GM12878 (cell line): Measurements from ENCODE around the gene OXCT1. TPM values are rescaled to one million over a fixed set of nuclear protein-coding genes. Genes with fewer than 3 reads are reported as not detected.
A peak's percentile ranks its signal among the peaks of the same experiment; 100 is the strongest.

Experiments
- ATAC-seq: fragments of 200-7000 bp; cut with Tn5 transposase; 3 replicates; pipeline ENCODE4 v1.9.1; 2020; ENCODE audit warnings: mild to moderate bottlenecking, moderate library complexity
- BruUV-seq: library from RNA; stranded (reverse); fragments of 400-500 nt; replicated peaks from 2 replicates; lab custom pipeline; 2021; lab: Mats Ljungman, UMichigan
- CTCF ChIA-PET: fragments of 300-600 bp; sonication (Branson Sonifier 250); formaldehyde crosslinking; extraction: SDS; loops from one replicate; lab custom pipeline; 2021; ENCODE audit warnings: inconsistent platforms; lab: Yijun Ruan, JAX
- POLR2A ChIA-PET: fragments of 350-600 bp; formaldehyde crosslinking; extraction: SDS; loops from one replicate; lab custom pipeline; 2021; ENCODE audit warnings: inconsistent platforms; lab: Charles Lee
- RAD21 ChIA-PET: fragments of 300-600 bp; sonication (Branson Sonifier 250); formaldehyde crosslinking; loops from one replicate; lab custom pipeline; 2023; ENCODE audit warnings: antibody characterized with exemption; ENCODE audit not compliant: unreplicated experiment; lab: Charles Lee
- SMC1A ChIA-PET: fragments of 300-600 bp; sonication (Branson Sonifier 250); formaldehyde crosslinking; loops from one replicate; lab custom pipeline; 2023; ENCODE audit not compliant: unreplicated experiment, uncharacterized antibody; lab: Charles Lee
- DNase-seq: peaks from one replicate; pipeline ENCODE4 v3.0.0-alpha.2; 2011; ENCODE audit warnings: low read depth, low spot score
- FAIRE-seq: peaks from 3 replicates; lab custom pipeline; 2011; peaks lifted over from hg19 to GRCh38; lab: Jason Lieb, UNC
- H2AFZ ChIP-seq: 2 replicates; pipeline ENCODE4 v1.6.0; 2011; ENCODE audit warnings: low read depth, low read length, control low read depth; ENCODE audit not compliant: control insufficient read depth
- H3K27ac ChIP-seq: 2 replicates; pipeline ENCODE4 v1.5.1; 2011; ENCODE audit warnings: control low read depth; ENCODE audit not compliant: control insufficient read depth, insufficient read depth
- H3K27me3 ChIP-seq, 2 experiments: replicated peaks in 1 of 2; 2 replicates each; pipeline versions ENCODE4 v1.6.0 to v1.6.1; 2011; ENCODE audit warnings: low read length in 1 of 2; ENCODE audit not compliant: control insufficient read depth in 2 of 2, insufficient read depth in 2 of 2
- H3K36me3 ChIP-seq, 2 experiments: 2 replicates each; pipeline ENCODE4 v1.5.1; 2011; ENCODE audit warnings: low read length in 1 of 2; ENCODE audit not compliant: control insufficient read depth in 2 of 2, insufficient read depth in 2 of 2
- H3K4me1 ChIP-seq: 2 replicates; pipeline ENCODE4 v1.6.1; 2011; ENCODE audit warnings: mild to moderate bottlenecking, low read length, moderate library complexity, mixed read lengths; ENCODE audit not compliant: control insufficient read depth, insufficient read depth
- H3K4me2 ChIP-seq: 2 replicates; pipeline ENCODE4 v1.6.0; 2011; ENCODE audit warnings: control low read depth; ENCODE audit not compliant: control insufficient read depth, insufficient read depth
- H3K4me3 ChIP-seq: fragments of 200-600 bp; sonication (generic); 2 replicates; pipeline ENCODE4 v1.5.1; 2016
- H3K79me2 ChIP-seq: 2 replicates; pipeline ENCODE4 v1.6.0; 2011; ENCODE audit warnings: low read length; ENCODE audit not compliant: control insufficient read depth, insufficient read depth
- H3K9ac ChIP-seq: 2 replicates; pipeline ENCODE4 v1.8.0; 2011; ENCODE audit warnings: low read length, control low read depth, mixed read lengths; ENCODE audit not compliant: control insufficient read depth, insufficient read depth
- H3K9me3 ChIP-seq: replicated peaks from 3 replicates; pipeline ENCODE4 v1.5.1; 2011; ENCODE audit warnings: mild to moderate bottlenecking, low read length; ENCODE audit not compliant: control insufficient read depth, insufficient read depth
- H4K20me1 ChIP-seq: 2 replicates; pipeline ENCODE4 v1.6.0; 2011; ENCODE audit not compliant: control insufficient read depth, insufficient read depth
- ASH2L ChIP-seq: fragments of 300-600, 200-600 bp; sonication (generic); IDR thresholded peaks from 2 replicates; pipeline ENCODE4 v1.6.1; 2017; ENCODE audit warnings: low read depth, mild to moderate bottlenecking, borderline replicate concordance
- FOXM1 ChIP-seq: IDR thresholded peaks from 2 replicates; pipeline ENCODE4 v1.6.1; 2012; ENCODE audit warnings: low read depth, mild to moderate bottlenecking, inconsistent platforms, low read length, moderate library complexity
- ZZZ3 ChIP-seq: IDR thresholded peaks from 2 replicates; pipeline ENCODE4 v1.6.1; 2011; ENCODE audit warnings: low read depth; ENCODE audit not compliant: control insufficient read depth, insufficient read length
- WGBS: methylation state at CpG from one replicate; pipeline ENCODE4 v1.1.6; 2016; ENCODE audit warnings: low lambda C conversion rate; ENCODE audit not compliant: insufficient replicate concordance, insufficient coverage; ENCODE audit errors: missing lambda C conversion rate; 5-methylcytosine and 5-hydroxymethylcytosine counted together
- in situ Hi-C: fragments of 300-500 bp; cut with MboI; formaldehyde crosslinking; loops from 9 replicates; pipeline ENCODE4 v1.14.3; 2018; ENCODE audit warnings: mixed read lengths
- intact Hi-C: fragments of 100-400 bp; cut with micrococcal nuclease; formaldehyde crosslinking; loops from one replicate; pipeline ENCODE4 v1.14.2; 2022; ENCODE audit not compliant: unreplicated experiment
- polyA plus RNA-seq, 11 experiments: library from polyadenylated mRNA; depleted of rRNA in 4 of 11; unstranded in 6 of 11; stranded (reverse) in 5 of 11; fragments of >200 nt; fragmentation: Nextera tagmentation in 4 of 11; fragmentation: Illumina TruSeq in 1 of 11; extraction: Ambion mirVana in 4 of 11; extraction: Trizol in 1 of 11; gene quantifications; 1 replicate in 1 of 11; 2 replicates in 10 of 11; pipeline versions ENCODE4 v1.2.1 to v1.2.3, GENCODE V29; 2011 to 2016; ENCODE audit warnings: inconsistent platforms in 2 of 11, missing spikeins in 2 of 11, low read depth in 1 of 11
- total RNA-seq, 4 experiments: library from RNA; depleted of rRNA in 3 of 4; stranded (reverse); fragments of >200 nt in 3 of 4; fragmentation: Illumina TruSeq in 1 of 4; extraction: Trizol in 1 of 4; gene quantifications; 2 replicates each; pipeline versions ENCODE4 v1.2.1 to v1.2.3, GENCODE V29; 2013 to 2021

Gene OXCT1
- total and polyA plus RNA-seq, 10 of the 15 experiments (the other 5 are each of a cell fraction or from before 2014, with no cell fraction given) = 46.9 to 103 (median 70.5) TPM

DNA sequence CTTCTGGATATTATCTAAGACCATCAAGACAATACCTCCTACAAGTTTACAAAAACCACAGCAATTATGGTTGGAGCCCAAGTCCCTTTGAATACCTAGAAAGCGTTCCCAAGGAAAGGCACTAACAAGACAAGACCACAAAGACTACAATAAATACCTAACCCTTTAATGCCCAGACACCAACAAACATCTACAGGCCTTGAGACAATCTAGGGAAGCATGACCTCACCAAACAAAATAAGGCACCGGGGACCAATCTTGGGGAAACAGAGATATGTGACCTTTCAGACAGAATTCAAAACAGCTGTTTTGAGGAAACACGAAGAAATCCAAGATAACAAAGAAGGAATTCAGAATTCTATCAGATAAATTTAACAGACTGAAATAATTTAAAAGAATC lies 37.8 kb downstream of the OXCT1 start:
- peak; percentile 71 for FAIRE-seq
- intact Hi-C loops = no loop called here

DNA sequence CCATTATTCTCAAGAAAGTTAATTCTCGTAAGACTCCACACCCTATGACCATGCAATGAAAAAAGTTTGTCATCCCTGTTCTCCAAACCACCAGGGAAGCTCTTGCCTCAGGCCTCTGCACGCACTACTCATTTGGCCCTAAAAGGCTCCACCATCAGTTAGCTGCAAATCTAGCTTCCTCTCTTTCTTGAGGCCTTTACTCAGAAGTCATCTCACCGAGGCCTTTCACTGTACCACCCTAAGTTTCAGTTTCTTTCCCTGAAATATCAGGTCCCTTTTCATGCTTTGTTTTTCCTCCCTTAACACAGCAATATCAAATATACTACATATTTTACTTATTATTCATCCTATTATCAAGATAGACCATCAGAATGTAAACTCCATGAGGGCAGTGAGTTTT lies 39.1 kb downstream of the OXCT1 start:
- FAIRE-seq (peak; percentile 75), DNase-seq (no peak), ATAC-seq (peak; percentile 42; the same call in 2 of the 3 replicates)
- POLR2A ChIA-PET = no interaction called here
- Histone ChIP-seq H3K36me3 (peaks cover 3 to 5% of the 10 kb centered on the region in 2 experiments; a peak in 3 of 4 replicates), H4K20me1 (no peaks in the 10 kb centered on the region), H3K27ac (no peak overlapping the region), H3K4me1 (no peaks in the 10 kb centered on the region), H3K27me3 (no peaks in the 10 kb centered on the region), H3K79me2 (no peaks in the 10 kb centered on the region), H3K9me3 (no peaks in the 10 kb centered on the region), H3K4me3 (no peak overlapping the region), H3K9ac (no peak overlapping the region), H2AFZ (no peak overlapping the region), H3K4me2 (no peak overlapping the region)
- TF ChIP-seq FOXM1 = no peak
- BruUV-seq = no TSS peak
- CTCF ChIA-PET = interaction anchor here (0.7 to 1.8 kb wide), 2 partner anchors 10 to 227 kb away, joined by 3 to 6 read pairs; no protein-coding TSS in a partner anchor
- WGBS = 59% methylated on average over 3 of the region's 3 CpGs
- intact Hi-C loops (no loop called here), in situ Hi-C loops (loop anchor here (25.0 kb wide), 1 partner anchor 544 kb away; no protein-coding TSS in a partner anchor)
- SMC1A ChIA-PET = interaction anchor here (1.0 kb wide), 1 partner anchor 10 kb away, joined by 3 read pairs; no protein-coding TSS in a partner anchor
- RAD21 ChIA-PET = interaction anchor here (0.7 kb wide), 1 partner anchor 73 kb away, joined by 3 read pairs; the partner anchor contains the start of gene RIMOC1

More for the DNA sequence above, 37.8 kb downstream of the OXCT1 start:
- SMC1A ChIA-PET = no interaction called here
- no peak overlapping the region for H2AFZ ChIP-seq
- H3K9ac ChIP-seq = no peak overlapping the region
- peaks cover 3 to 5% of the 10 kb centered on the region in 2 experiments; a peak in 3 of 4 replicates for H3K36me3 ChIP-seq
- H4K20me1 ChIP-seq = no peaks in the 10 kb centered on the region
- POLR2A ChIA-PET = no interaction called here
- 97% methylated on average over 3 of the region's 3 CpGs for WGBS
- no peak for TF ChIP-seq ZZZ3
- TF ChIP-seq ASH2L = no peak
- CTCF ChIA-PET = interaction anchor here (1.0 kb wide), 1 partner anchor 9 kb away, joined by 7 read pairs; no protein-coding TSS in a partner anchor
- no peak for DNase-seq
- RAD21 ChIA-PET = no interaction called here
- no peaks in the 10 kb centered on the region for H3K9me3 ChIP-seq
- in situ Hi-C loops = loop anchor here (25.0 kb wide), 1 partner anchor 545 kb away; no protein-coding TSS in a partner anchor
- H3K4me3 ChIP-seq = no peak overlapping the region
- no peak overlapping the region for H3K4me2 ChIP-seq
- no peaks in the 10 kb centered on the region for H3K79me2 ChIP-seq
- H3K4me1 ChIP-seq = no peaks in the 10 kb centered on the region
- no peak overlapping the region for H3K27ac ChIP-seq
- no peak for ATAC-seq
- H3K27me3 ChIP-seq = no peaks in the 10 kb centered on the region
- BruUV-seq = no TSS peak
